ENCODE measurements around the gene ANKRD39. TPM values are rescaled to one million over a fixed set of nuclear protein-coding genes. Genes with fewer than 3 reads are reported as not detected.

ANKRD39 gene
- total and polyA plus RNA-seq, 9 of the 15 experiments (the other 6 are each of a cell fraction or from before 2014, with no cell fraction given), result 8.2 to 33.1 (median 23.8) TPM

- TF ChIP-seq, protein P1, sequence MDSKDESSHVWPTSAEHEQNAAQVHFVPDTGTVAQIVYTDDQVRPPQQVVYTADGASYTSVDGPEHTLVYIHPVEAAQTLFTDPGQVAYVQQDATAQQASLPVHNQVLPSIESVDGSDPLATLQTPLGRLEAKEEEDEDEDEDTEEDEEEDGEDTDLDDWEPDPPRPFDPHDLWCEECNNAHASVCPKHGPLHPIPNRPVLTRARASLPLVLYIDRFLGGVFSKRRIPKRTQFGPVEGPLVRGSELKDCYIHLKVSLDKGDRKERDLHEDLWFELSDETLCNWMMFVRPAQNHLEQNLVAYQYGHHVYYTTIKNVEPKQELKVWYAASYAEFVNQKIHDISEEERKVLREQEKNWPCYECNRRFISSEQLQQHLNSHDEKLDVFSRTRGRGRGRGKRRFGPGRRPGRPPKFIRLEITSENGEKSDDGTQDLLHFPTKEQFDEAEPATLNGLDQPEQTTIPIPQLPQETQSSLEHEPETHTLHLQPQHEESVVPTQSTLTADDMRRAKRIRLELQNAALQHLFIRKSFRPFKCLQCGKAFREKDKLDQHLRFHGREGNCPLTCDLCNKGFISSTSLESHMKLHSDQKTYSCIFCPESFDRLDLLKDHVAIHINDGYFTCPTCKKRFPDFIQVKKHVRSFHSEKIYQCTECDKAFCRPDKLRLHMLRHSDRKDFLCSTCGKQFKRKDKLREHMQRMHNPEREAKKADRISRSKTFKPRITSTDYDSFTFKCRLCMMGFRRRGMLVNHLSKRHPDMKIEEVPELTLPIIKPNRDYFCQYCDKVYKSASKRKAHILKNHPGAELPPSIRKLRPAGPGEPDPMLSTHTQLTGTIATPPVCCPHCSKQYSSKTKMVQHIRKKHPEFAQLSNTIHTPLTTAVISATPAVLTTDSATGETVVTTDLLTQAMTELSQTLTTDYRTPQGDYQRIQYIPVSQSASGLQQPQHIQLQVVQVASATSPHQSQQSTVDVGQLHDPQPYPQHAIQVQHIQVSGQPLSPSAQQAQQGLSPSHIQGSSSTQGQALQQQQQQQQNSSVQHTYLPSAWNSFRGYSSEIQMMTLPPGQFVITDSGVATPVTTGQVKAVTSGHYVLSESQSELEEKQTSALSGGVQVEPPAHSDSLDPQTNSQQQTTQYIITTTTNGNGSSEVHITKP (IDR thresholded peaks at IDR 0.05; ENCODE audit: partially characterized antibody), result peak; percentile 68
- TF ChIP-seq NFE2 (IDR thresholded peaks at IDR 0.05; ENCODE audit: low read depth), result no peak
- no peak for TF ChIP-seq ETV1 (tag; conservative IDR thresholded peaks at IDR 0.05; ENCODE audit: low read depth)
These were observed 38.5 kb downstream of the ANKRD39 start (continued) for GRCh38 chr2:96819128-96819875.

GRCh38 chr2:96817882-96818281 is 39.9 kb downstream of the ANKRD39 start:
- ChIA-PET CTCF (ENCODE audit: low intra/inter-chr PET ratio) (no interaction called here), POLR2A (interaction anchor here (2.3 kb wide), 1 partner anchor 8 kb away, joined by 8 read pairs; no protein-coding TSS in a partner anchor)
- Histone ChIP-seq H3K79me2 (ENCODE audit: control insufficient read depth, insufficient read depth, low read length) (peaks cover 48% of the 10 kb centered on the region), H3K27ac (ENCODE audit: extremely low read depth, low read depth, low read length) (no peak overlapping the region; the same call in 2 of the 3 replicates), H4K20me1 (replicated peaks; ENCODE audit: control insufficient read depth, insufficient read depth, low read length) (peaks cover 41% of the 10 kb centered on the region), H3K9me1 (ENCODE audit: control insufficient read depth, insufficient read depth, low read length) (peaks cover 21% of the 10 kb centered on the region), H3K9ac (ENCODE audit: insufficient read depth in 1 of 2, low read depth in 2 of 2, low read length in 2 of 2) (no peak overlapping the region), H3K4me1 (replicated peaks in 1 of 2; ENCODE audit: control insufficient read depth in 2 of 2, insufficient read depth in 2 of 2, low read length in 2 of 2) (peaks cover 34 to 49% of the 10 kb centered on the region in 2 experiments), H3K27me3 (ENCODE audit: control insufficient read depth in 2 of 2, insufficient read depth in 2 of 2, low read length in 2 of 2) (no peaks in the 10 kb centered on the region), H3K9me3 (replicated peaks; ENCODE audit: control insufficient read depth, insufficient read depth, low read depth, low read length) (no peaks in the 10 kb centered on the region), H3K36me3 (ENCODE audit: control insufficient read depth, insufficient read depth, low read length) (peaks cover 30% of the 10 kb centered on the region), H3K4me2 (ENCODE audit: insufficient read depth, low read length) (peak overlapping the region; percentile 90), H2AFZ (ENCODE audit: low read depth, low read length) (no peak overlapping the region), H3K4me3 (peak overlapping the region; percentile 80; the same call in 1 of the 2 replicates)
- DNase-seq (ENCODE audit: extremely low read depth in 1 of 4, low spot score in 3 of 4), result peak in 2 of 4 experiments; percentile 26 to 61
- WGBS (ENCODE audit: insufficient coverage, low coverage, missing lambda C conversion rate), result 2% methylated on average over 8 of the region's 8 CpGs
- in situ Hi-C loops (cut with MboI) (no loop called here), intact Hi-C loops (cut with micrococcal nuclease) (loop anchor here (5.0 kb wide), 1 partner anchor 56 kb away; the partner anchor contains the start of gene CNNM4)
- ATAC-seq, result no peak
- FAIRE-seq, result peak; percentile 69
- no TSS peak for BruUV-seq (replicated peaks)
- TF ChIP-seq ZNF316 (IDR thresholded peaks at IDR 0.05), result peak; percentile 67
- peak; percentile 69 for TF ChIP-seq C11orf30 (IDR thresholded peaks at IDR 0.05; ENCODE audit: low read depth)
- no peak for TF ChIP-seq CHCHD3 (CRISPR knock-in tag; IDR thresholded peaks at IDR 0.05)
- TF ChIP-seq, protein P2, sequence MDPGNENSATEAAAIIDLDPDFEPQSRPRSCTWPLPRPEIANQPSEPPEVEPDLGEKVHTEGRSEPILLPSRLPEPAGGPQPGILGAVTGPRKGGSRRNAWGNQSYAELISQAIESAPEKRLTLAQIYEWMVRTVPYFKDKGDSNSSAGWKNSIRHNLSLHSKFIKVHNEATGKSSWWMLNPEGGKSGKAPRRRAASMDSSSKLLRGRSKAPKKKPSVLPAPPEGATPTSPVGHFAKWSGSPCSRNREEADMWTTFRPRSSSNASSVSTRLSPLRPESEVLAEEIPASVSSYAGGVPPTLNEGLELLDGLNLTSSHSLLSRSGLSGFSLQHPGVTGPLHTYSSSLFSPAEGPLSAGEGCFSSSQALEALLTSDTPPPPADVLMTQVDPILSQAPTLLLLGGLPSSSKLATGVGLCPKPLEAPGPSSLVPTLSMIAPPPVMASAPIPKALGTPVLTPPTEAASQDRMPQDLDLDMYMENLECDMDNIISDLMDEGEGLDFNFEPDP (CRISPR knock-in tag; IDR thresholded peaks at IDR 0.05), result no peak
- TF ChIP-seq ESRRA (IDR thresholded peaks at IDR 0.05; ENCODE audit: borderline replicate concordance, low read depth), result no peak
- TF ChIP-seq KDM1A (IDR thresholded peaks at IDR 0.05), result peak in 1 of 2 experiments; percentile 33; a peak in 1 of 4 replicates
- TF ChIP-seq TEAD4 (IDR thresholded peaks at IDR 0.05; ENCODE audit: low read length), result peak; percentile 33
- TF ChIP-seq TEAD4 (CRISPR knock-in tag; IDR thresholded peaks at IDR 0.05; ENCODE audit: borderline replicate concordance), result no peak
- 0 out of 2 replicates have a peak, but pooled peaks have one; percentile 10 for TF ChIP-seq MAFK (IDR thresholded peaks at IDR 0.05; ENCODE audit: low read length)
- TF ChIP-seq CBFA2T3 (IDR thresholded peaks at IDR 0.05), result peak; percentile 44
- peak in 1 of 2 experiments; percentile 31; a peak in 1 of 4 replicates for TF ChIP-seq RCOR1 (IDR thresholded peaks at IDR 0.05; ENCODE audit: borderline replicate concordance in 1 of 2, low read depth in 2 of 2, low read length in 2 of 2)
- peak; percentile 31; the same call in 1 of the 2 replicates for TF ChIP-seq PKNOX1 (IDR thresholded peaks at IDR 0.05)

Measured in K562 (cell line).